GM18519 (cell line): ENCODE data around the gene KIZ.

Source experiments
- ATAC-seq: cut with Tn5 transposase; IDR thresholded peaks from one replicate; pipeline ENCODE4 v1.9.1; 2021; ENCODE audit warnings: mild to moderate bottlenecking, moderate library complexity; ENCODE audit not compliant: unreplicated experiment, low FRiP score

Gene KIZ

GRCh38 chr20:21104921-21105320 lies 21.0 kb upstream of the KIZ start:
- no peak for ATAC-seq

DNA sequence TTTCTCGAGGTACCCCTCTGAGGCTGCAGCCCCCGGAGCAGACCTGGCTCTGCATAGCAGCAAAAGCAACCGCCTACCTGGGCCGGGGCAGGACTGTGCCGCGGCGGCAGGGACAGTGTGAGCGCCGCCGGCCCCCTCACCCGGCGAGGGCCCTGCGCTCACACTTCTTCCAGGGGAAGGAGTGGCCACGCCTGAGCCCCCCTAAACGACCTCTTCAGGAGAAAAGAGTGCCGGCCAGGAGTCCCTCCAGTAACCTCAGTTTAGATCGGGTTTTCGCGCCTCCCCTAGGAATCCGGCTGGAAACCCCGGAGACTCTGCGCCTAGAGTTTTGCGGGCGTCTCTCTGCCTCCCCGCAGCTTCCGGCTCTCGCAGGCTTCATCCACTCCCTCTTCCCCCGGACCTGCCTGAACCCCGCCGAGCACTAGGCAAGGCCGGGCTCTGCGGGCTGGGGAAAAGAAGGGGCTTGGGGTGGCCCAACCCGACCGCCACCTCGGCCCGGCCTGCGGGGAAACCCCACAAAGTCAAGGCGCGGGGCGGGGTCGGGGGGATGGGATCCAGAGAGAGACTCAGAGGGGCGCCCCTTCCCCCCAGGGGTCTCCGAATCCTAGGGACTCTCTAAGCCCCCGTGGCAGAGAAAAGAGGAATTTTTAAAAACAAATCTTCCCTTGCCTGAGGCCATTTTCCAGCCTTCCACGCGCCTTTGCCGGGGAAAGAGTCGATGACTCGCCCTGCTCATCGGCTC lies 20.3 kb upstream of the KIZ start:
- ATAC-seq, result no peak

- no peak for ATAC-seq
Measured at GRCh38 chr20:21106171-21107017, 19.5 kb upstream of the KIZ start, which contains the start of gene LINC00237. TSS of gene LINC00237 (minus strand) at chr20:21106358.

DNA sequence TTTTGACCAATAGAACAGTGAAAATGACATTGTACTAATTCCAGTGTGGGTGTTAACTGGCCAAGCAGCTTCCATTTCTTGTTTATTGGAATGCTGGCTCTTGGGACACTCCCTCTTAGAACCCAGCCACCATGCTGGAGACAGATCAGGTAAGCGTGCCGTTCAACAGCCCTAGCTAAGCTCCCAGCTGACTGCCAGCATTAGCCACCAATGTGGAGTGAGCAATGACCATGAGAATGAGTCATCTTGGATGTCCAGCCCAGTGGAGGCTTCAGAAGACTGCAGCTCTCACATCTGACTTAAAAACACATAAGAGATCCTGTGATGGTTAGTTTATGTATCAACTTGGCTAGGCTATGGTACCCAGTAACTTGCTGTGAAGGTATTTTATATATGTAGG lies 16.7 kb upstream of the KIZ start:
- no peak for ATAC-seq

DNA sequence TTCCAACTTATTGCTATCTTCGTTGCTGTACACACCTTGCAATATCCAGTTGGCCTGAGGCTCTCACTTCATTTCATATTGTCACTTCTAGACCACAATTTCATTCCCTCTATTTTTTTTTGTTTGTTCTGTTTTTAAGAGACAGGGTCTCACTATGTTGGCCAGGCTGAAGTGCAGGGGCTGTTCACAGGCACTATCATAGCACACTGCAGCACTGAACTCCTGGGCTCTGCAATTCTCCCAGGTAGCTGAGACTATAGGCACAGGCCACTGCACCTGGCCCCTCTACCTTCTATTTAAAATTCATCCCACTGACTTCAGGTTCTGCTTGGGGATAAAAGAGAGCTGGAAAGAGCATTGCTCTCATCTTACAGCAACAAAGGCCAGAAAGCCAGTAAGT lies 15.1 kb upstream of the KIZ start:
- no peak for ATAC-seq

GRCh38 chr20:21111416-21111815 lies 14.5 kb upstream of the KIZ start:
- ATAC-seq, result no peak

DNA sequence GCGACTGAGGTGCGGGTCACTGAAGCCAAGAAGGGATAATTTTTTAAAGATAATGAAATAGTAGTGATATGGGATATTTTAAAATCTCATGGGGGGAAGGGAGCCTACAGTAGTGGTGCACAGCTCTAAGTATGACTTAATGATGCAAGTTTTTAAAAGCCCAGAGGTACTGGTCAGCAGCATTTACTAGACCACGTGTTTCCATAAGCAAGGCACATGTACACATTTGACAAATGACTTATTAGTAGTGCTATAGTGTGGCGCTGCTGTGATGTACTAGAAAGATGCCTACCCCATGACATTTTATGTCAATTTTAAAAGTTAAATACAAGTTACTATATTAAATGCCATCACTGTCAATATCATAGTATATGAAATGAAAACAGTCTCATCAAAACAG lies 12.2 kb upstream of the KIZ start:
- ATAC-seq, result no peak

DNA sequence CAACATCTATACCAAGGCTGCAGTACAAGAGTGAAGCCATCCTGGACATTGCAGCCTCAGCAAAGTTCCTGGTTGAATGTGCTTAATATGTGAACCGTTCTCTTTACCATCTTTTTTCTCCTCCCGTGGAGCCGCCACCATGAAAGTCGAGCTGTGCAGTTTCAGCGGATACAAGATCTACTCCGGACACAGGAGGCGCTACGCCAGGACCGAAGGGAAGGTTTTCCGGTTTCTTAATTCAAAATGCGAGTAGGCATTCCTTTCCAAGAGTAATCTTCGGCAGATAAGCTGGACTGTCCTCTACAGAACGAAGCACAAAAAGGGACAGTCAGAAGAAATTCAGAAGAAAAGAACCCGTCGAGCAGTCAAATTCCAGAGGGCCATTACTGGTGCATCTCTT lies 11.3 kb upstream of the KIZ start:
- no peak for ATAC-seq

GRCh38 chr20:21117521-21117920 lies 8.4 kb upstream of the KIZ start:
- no peak for ATAC-seq

DNA sequence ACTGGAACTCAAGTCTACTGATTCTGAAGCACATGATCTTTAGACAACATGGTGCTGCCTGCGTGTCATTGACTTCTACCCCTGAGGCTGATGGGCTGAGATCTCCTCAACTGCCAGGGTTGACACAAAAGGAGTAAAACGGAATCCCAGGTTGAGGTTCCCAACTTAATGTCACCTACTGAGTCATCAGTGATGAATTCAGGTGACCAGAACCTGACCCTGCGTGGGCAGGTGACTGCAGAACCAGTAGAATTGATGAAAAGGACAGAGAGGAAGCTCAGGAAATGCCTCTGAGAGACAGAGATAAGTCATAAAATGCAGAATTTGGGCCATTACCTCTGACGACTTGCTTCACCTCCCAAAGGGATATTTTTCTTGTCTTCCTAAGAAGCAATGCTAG lies 7.7 kb upstream of the KIZ start:
- ATAC-seq, result no peak

- no peak for ATAC-seq
Measured at GRCh38 chr20:21118782-21119181, 7.1 kb upstream of the KIZ start.

DNA sequence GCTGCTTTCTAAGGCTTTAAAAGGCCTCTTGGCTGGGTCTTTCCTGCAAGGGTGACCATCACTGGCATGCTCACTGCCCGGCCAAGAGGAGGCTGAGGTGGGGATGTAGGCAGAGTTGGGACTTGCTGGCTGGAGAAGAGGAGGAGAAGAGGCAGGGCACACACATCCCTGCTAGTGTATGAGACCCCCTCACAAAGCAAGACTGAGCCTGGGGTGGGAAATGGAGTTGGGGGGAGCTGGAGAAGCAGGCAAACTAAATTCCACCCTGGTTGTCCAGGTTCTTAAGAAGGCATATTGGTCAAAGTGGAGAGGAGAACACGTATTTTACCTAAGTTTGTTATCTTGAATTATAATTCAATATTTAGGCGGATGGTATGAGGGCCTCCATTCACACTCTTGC lies 1.7 kb upstream of the KIZ start:
- ATAC-seq, result no peak

- ATAC-seq, result peak; percentile 15
Measured at GRCh38 chr20:21125072-21125848, 622 bp upstream of the KIZ start.

- no peak for ATAC-seq
Measured at GRCh38 chr20:21126581-21126870, 644 bp downstream of the KIZ start.

- ATAC-seq, result no peak
Measured at GRCh38 chr20:21127201-21127981, 1.5 kb downstream of the KIZ start.

GRCh38 chr20:21129861-21130260 lies 4.0 kb downstream of the KIZ start:
- ATAC-seq, result no peak

DNA sequence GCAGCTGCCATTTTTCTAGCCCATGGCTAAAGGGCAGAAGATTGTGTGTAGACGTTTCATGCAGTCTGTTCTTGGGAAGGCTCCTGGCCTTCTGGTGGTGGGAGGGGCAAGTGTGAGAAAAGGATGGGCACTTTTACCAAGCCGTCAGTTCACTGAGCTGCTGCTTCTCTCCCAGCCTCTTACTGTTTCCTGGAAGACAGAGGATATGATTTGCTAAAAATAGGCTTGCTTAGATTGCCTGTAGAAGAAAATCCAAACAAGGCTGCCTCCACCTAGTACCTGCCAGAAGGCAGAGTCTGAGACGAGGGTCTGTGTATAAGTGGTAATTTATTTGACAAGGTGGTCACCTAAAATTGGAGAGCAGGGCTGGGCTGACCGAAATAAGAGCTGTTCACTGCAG lies 7.5 kb downstream of the KIZ start:
- no peak for ATAC-seq

GRCh38 chr20:21133917-21134622 lies 8.2 kb downstream of the KIZ start:
- no peak for ATAC-seq

- no peak for ATAC-seq
Measured at GRCh38 chr20:21134883-21135493, 9.1 kb downstream of the KIZ start.
